T-helper 2 cell (primary cell): Measurements from ENCODE around the gene TNK1.
A peak's percentile ranks its signal among the peaks of the same experiment; 100 is the strongest.

Experiments used
- DNase-seq, 5 experiments: peaks; one replicate each; pipeline versions ENCODE4 v3.0.0 to v3.0.0-alpha.2; 2012 to 2022

Gene TNK1

GRCh38 chr17:7437369-7437863 is 56.5 kb downstream of the TNK1 start:
- DNase-seq: no peak

GRCh38 chr17:7437950-7438614 is 57.2 kb downstream of the TNK1 start:
- DNase-seq: peak in 4 of 5 experiments; percentile 13 to 40 (median 25)

GRCh38 chr17:7438656-7439460 is 58.0 kb downstream of the TNK1 start:
- no peak for DNase-seq
